Endothelial cell of umbilical vein (primary cell): ENCODE results near the gene FUT2. TPM values are rescaled to one million over a fixed set of nuclear protein-coding genes. Genes with fewer than 3 reads are reported as not detected.
A peak's percentile ranks its signal among the peaks of the same experiment; 100 is the strongest.

Experiments
- BruUV-seq: library from RNA; stranded (reverse); fragments of 400-500 nt; replicated peaks from 2 replicates; lab custom pipeline; 2021; lab: Mats Ljungman, UMichigan
- CTCF ChIA-PET: fragments of 300-600, 350-600 bp; sonication (Branson Sonifier 250); formaldehyde crosslinking; loops from one replicate; lab custom pipeline; 2021; ENCODE audit warnings: antibody characterized with exemption, inconsistent platforms; lab: Charles Lee
- POLR2A ChIA-PET: fragments of 300-600, 350-600 bp; sonication (Branson Sonifier 250); formaldehyde crosslinking; loops from one replicate; lab custom pipeline; 2021; ENCODE audit warnings: antibody characterized with exemption, inconsistent platforms; lab: Charles Lee
- DNase-seq: peaks from one replicate; pipeline ENCODE4 v3.0.0-alpha.2; 2011; ENCODE audit warnings: low read depth, low spot score
- FAIRE-seq: peaks from 2 replicates; lab custom pipeline; 2011; peaks lifted over from hg19 to GRCh38; lab: Jason Lieb, UNC
- H2AFZ ChIP-seq: 2 replicates; pipeline ENCODE4 v1.6.0; 2012; ENCODE audit warnings: low read depth, low read length, control low read depth, inconsistent platforms
- H3K27ac ChIP-seq: 2 replicates; pipeline ENCODE4 v1.5.1; 2011; ENCODE audit warnings: low read depth, mild to moderate bottlenecking, control low read depth, low read length, moderate library complexity; ENCODE audit not compliant: insufficient read depth
- H3K27me3 ChIP-seq, 2 experiments: 2 replicates each; pipeline versions ENCODE4 v1.6.0 to v1.6.1; 2011; ENCODE audit warnings: low read length in 2 of 2, mixed read lengths in 1 of 2; ENCODE audit not compliant: control insufficient read depth in 2 of 2, insufficient read depth in 2 of 2
- H3K36me3 ChIP-seq, 2 experiments: 2 replicates in 1 of 2; 3 replicates in 1 of 2; pipeline ENCODE4 v1.5.1; 2011; ENCODE audit warnings: low read length in 2 of 2, mild to moderate bottlenecking in 1 of 2, moderate library complexity in 1 of 2; ENCODE audit not compliant: control insufficient read depth in 2 of 2, insufficient read depth in 2 of 2; ENCODE audit errors: extremely low read depth in 1 of 2
- H3K4me1 ChIP-seq: 3 replicates; pipeline ENCODE4 v1.5.1; 2011; ENCODE audit warnings: mild to moderate bottlenecking, low read length; ENCODE audit not compliant: control insufficient read depth, insufficient read depth; ENCODE audit errors: extremely low read depth
- H3K4me2 ChIP-seq: 2 replicates; pipeline ENCODE4 v1.6.1; 2011; ENCODE audit warnings: low read length, control low read depth, mixed read lengths; ENCODE audit not compliant: insufficient read depth
- H3K4me3 ChIP-seq, 3 experiments: fragments of 200-600 bp in 1 of 3; sonication (generic), shearing (Covaris generic) in 1 of 3; replicated peaks in 1 of 3; 2 replicates each; pipeline ENCODE4 v1.5.1; 2011 to 2016; ENCODE audit warnings: control low read depth in 3 of 3, low read length in 3 of 3, mild to moderate bottlenecking in 2 of 3, inconsistent platforms in 1 of 3, low read depth in 1 of 3, moderate library complexity in 1 of 3; ENCODE audit not compliant: insufficient read depth in 1 of 3
- H3K79me2 ChIP-seq: 2 replicates; pipeline ENCODE4 v1.6.0; 2012; ENCODE audit warnings: low read length, inconsistent platforms; ENCODE audit not compliant: control insufficient read depth, insufficient read depth
- H3K9ac ChIP-seq: replicated peaks from 2 replicates; pipeline ENCODE3; 2011; ENCODE audit warnings: low read length, control low read depth; ENCODE audit not compliant: insufficient read depth; ENCODE audit errors: extremely low read depth
- H3K9me1 ChIP-seq: replicated peaks from 3 replicates; pipeline ENCODE4 v1.6.0; 2011; ENCODE audit warnings: mild to moderate bottlenecking, low read length; ENCODE audit not compliant: control insufficient read depth, insufficient read depth; ENCODE audit errors: extremely low read depth
- H3K9me3 ChIP-seq: replicated peaks from 2 replicates; pipeline ENCODE4 v1.5.1; 2012; ENCODE audit warnings: low read length, inconsistent platforms; ENCODE audit not compliant: control insufficient read depth, insufficient read depth
- H4K20me1 ChIP-seq: replicated peaks from 2 replicates; pipeline ENCODE3; 2011; ENCODE audit warnings: mild to moderate bottlenecking, low read length; ENCODE audit not compliant: control insufficient read depth, insufficient read depth; ENCODE audit errors: extremely low read depth
- CTCF ChIP-seq, 2 donors: IDR thresholded peaks; 1 replicate in 1 of 2; 2 replicates in 1 of 2; pipeline ENCODE4 v1.5.1; 2011; ENCODE audit warnings: low read length in 2 of 2, mild to moderate bottlenecking in 2 of 2, moderate library complexity in 2 of 2, control low read depth in 1 of 2, inconsistent platforms in 1 of 2, low read depth in 1 of 2; ENCODE audit not compliant: insufficient read depth in 1 of 2; ENCODE audit errors: extremely low read depth in 1 of 2
- EZH2 ChIP-seq: IDR thresholded peaks from 2 replicates; pipeline ENCODE4 v1.6.1; 2012; ENCODE audit warnings: borderline replicate concordance, low read depth, mild to moderate bottlenecking, moderate library complexity, low read length, inconsistent platforms; ENCODE audit not compliant: severe bottlenecking
- FOS ChIP-seq: IDR thresholded peaks from 2 replicates; pipeline ENCODE4 v1.6.1; 2011; ENCODE audit warnings: mild to moderate bottlenecking, low read length, moderate library complexity, borderline replicate concordance; ENCODE audit not compliant: insufficient read depth
- GATA2 ChIP-seq: IDR thresholded peaks from 2 replicates; pipeline ENCODE4 v1.7.0; 2011; ENCODE audit warnings: low read depth, mild to moderate bottlenecking, moderate library complexity, mixed read lengths, low read length; ENCODE audit not compliant: insufficient read length, insufficient read depth
- JUN ChIP-seq: IDR thresholded peaks from 2 replicates; pipeline ENCODE4 v1.6.1; 2011; ENCODE audit warnings: borderline replicate concordance, low read depth; ENCODE audit not compliant: insufficient read length, insufficient read depth
- MAX ChIP-seq: IDR thresholded peaks from 2 replicates; pipeline ENCODE4 v1.6.1; 2011; ENCODE audit not compliant: insufficient read depth, insufficient read length
- MYC ChIP-seq: IDR thresholded peaks from one replicate; pipeline ENCODE4 v1.6.1; 2011; ENCODE audit warnings: mild to moderate bottlenecking, low read depth, low read length
- POLR2A ChIP-seq: IDR thresholded peaks from 2 replicates; pipeline ENCODE4 v1.6.1; 2012; ENCODE audit warnings: low read depth, mild to moderate bottlenecking, control low read depth, low read length
- POLR2AphosphoS5 ChIP-seq: IDR thresholded peaks from 2 replicates; pipeline ENCODE4 v1.6.1; 2012; ENCODE audit warnings: low read depth, mild to moderate bottlenecking, control low read depth, low read length, moderate library complexity; ENCODE audit not compliant: insufficient read depth
- dilution Hi-C: fragments of 300-500 bp; cut with MboI; formaldehyde crosslinking; loops from one replicate; pipeline ENCODE4 v1.15.0; 2019; ENCODE audit warnings: low sequenced_read_pairs; ENCODE audit not compliant: extremely low pct_ligation_motif_present
- intact Hi-C: fragments of 100-400 bp; cut with micrococcal nuclease; formaldehyde crosslinking; loops from one replicate; pipeline ENCODE4 v1.10.0; 2022
- polyA plus RNA-seq, 4 experiments: library from polyadenylated mRNA; depleted of rRNA in 3 of 4; stranded (reverse) in 3 of 4; unstranded in 1 of 4; fragments of >200 nt; gene quantifications; 2 replicates each; pipeline versions ENCODE4 v1.2.1 to v1.2.3, GENCODE V29; 2011 to 2012; ENCODE audit warnings: missing spikeins in 1 of 4
- total RNA-seq: library from RNA; stranded (reverse); gene quantifications from 2 replicates; pipeline ENCODE4 v1.2.3, GENCODE V29; 2021

Gene FUT2
- total and polyA plus RNA-seq, 2 donors (not counting 3 experiments of a cell fraction or from before 2014, with no cell fraction given), result not detected

- intact Hi-C loops (no loop called here), dilution Hi-C loops (no loop called here)
- peaks cover 10 to 29% of the 10 kb centered on the region in 2 experiments for H3K36me3 ChIP-seq
- H4K20me1 ChIP-seq, result no peaks in the 10 kb centered on the region
- no peak overlapping the region for H3K4me3 ChIP-seq
- TF ChIP-seq MYC (no peak), JUN (peak; percentile 70), POLR2AphosphoS5 (peak; percentile 32), FOS (peak; percentile 11)
- DNase-seq (peak; percentile 50), FAIRE-seq (peak; percentile 94)
- H3K9me3 ChIP-seq, result no peaks in the 10 kb centered on the region
- peak overlapping the region; percentile 97 for H3K27ac ChIP-seq
- H3K4me1 ChIP-seq, result peaks cover 33% of the 10 kb centered on the region
- H2AFZ ChIP-seq, result no peak overlapping the region
- no peaks in the 10 kb centered on the region for H3K9me1 ChIP-seq
- POLR2A ChIA-PET, result no interaction called here
- no peak overlapping the region for H3K9ac ChIP-seq
- H3K27me3 ChIP-seq, result no peaks in the 10 kb centered on the region
- no peak overlapping the region for H3K4me2 ChIP-seq
- no TSS peak for BruUV-seq
- CTCF ChIA-PET, result interaction anchor here (1.0 to 2.4 kb wide), 3 partner anchors 12 to 80 kb away, joined by 3 to 11 read pairs (median 10); partner anchors contain the start of gene CA11
- H3K79me2 ChIP-seq, result peaks cover 4% of the 10 kb centered on the region
Observed at GRCh38 chr19:48726556-48726955, 30.8 kb downstream of the FUT2 start.

- no peak overlapping the region for H3K27ac ChIP-seq
- peaks cover 17 to 34% of the 10 kb centered on the region in 2 experiments for H3K36me3 ChIP-seq
- FAIRE-seq (no peak), DNase-seq (no peak)
- H4K20me1 ChIP-seq, result no peaks in the 10 kb centered on the region
- no peak overlapping the region for H3K4me2 ChIP-seq
- CTCF ChIA-PET, result interaction anchor here (1.5 to 2.4 kb wide), 2 partner anchors 10 to 16 kb away, joined by 3 to 10 read pairs; no protein-coding TSS in a partner anchor
- dilution Hi-C loops, result no loop called here
- no peak overlapping the region for H3K4me3 ChIP-seq
- intact Hi-C loops, result no loop called here
- H3K9me3 ChIP-seq, result no peaks in the 10 kb centered on the region
- H3K4me1 ChIP-seq, result peaks cover 33% of the 10 kb centered on the region
- peaks cover 5% of the 10 kb centered on the region for H3K79me2 ChIP-seq
- no peak overlapping the region for H3K9ac ChIP-seq
- POLR2A ChIA-PET, result interaction anchor here (0.8 kb wide), 1 partner anchor 18 kb away, joined by 3 read pairs; the partner anchor contains the start of gene IZUMO1
- no TSS peak for BruUV-seq
- no peak overlapping the region for H2AFZ ChIP-seq
- H3K27me3 ChIP-seq, result no peaks in the 10 kb centered on the region
- TF ChIP-seq CTCF (IDR thresholded peaks at IDR 0.05; ENCODE audit: extremely low read depth in 1 of 2, insufficient read depth in 1 of 2, low read depth in 1 of 2, low read length in 2 of 2) (no peak), JUN (no peak), FOS (no peak), EZH2 (no peak), POLR2A (no peak), POLR2AphosphoS5 (no peak), MAX (no peak), MYC (no peak), GATA2 (no peak)
- no peaks in the 10 kb centered on the region for H3K9me1 ChIP-seq
Observed at GRCh38 chr19:48728911-48729664, 33.3 kb downstream of the FUT2 start.
